Thyroid gland (tissue), 4 donors: Measurements from ENCODE around the gene EIF3K.

Experiments used
- CTCF ChIP-seq, 6 experiments: fragments of 200-600 bp in 3 of 6; fragments of 450-650 bp in 3 of 6; sonication (generic) in 3 of 6; IDR thresholded peaks; one replicate each; pipeline ENCODE4 v1.5.1; 2016 to 2019; ENCODE audit warnings: antibody characterized with exemption in 6 of 6, mild to moderate bottlenecking in 2 of 6, inconsistent platforms in 1 of 6, moderate library complexity in 1 of 6
- POLR2A ChIP-seq, 2 donors: fragments of 450-650 bp; IDR thresholded peaks; one replicate each; pipeline ENCODE4 v1.6.1; 2017; ENCODE audit warnings: antibody characterized with exemption in 2 of 2, mild to moderate bottlenecking in 2 of 2, moderate library complexity in 1 of 2

GRCh38 chr19:38648769-38649304 lies 29.8 kb downstream of the EIF3K start:
- TF ChIP-seq CTCF (IDR thresholded peaks at IDR 0.05) (no peak), POLR2A (IDR thresholded peaks at IDR 0.05) (peak in 1 of 2 donors; percentile 21)
